ENCODE results near the gene PPIH. TPM values are rescaled to one million over a fixed set of nuclear protein-coding genes. Genes with fewer than 3 reads are reported as not detected.

The PPIH gene
- total and polyA plus RNA-seq, 2 of the 13 experiments (the other 11 are each of a cell fraction or from before 2014, with no cell fraction given) = 29.9 to 72.6 TPM

DNA sequence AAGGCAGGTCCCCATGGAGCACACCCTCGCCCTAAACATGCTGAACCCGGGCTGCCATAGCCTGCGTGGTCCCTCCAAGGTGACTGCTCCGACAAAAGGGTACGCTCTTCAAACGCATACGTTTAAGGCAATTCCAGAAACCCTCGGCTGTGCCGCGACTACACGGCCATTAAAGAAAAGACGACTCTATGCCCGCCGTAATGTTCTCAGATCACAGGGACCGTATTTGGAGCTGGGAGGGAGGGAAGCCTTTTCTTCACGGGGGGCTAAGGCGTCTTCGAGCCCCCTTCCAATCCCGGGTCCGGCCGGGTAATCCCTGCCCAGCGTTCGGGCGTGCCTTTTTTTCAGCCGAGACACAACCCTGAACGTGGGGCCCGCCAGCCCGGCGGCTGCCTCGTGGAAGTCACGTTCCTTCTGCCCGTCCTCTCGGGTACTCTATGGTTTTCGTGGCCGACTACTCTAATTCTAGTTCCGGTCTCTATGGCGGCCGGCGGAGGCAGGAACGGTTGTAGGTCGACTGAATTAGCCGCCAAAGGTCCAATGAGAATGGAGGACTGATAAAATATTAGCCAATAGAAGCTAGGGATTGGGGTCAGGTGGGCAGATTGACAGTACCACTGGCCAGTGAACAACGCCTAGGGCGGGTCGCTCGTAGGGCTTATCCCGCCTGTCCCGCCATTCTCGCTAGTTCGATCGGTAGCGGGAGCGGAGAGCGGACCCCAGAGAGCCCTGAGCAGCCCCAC lies 23.7 kb downstream of the PPIH start, which contains the start of gene YBX1 (continued):
- no peak for TF ChIP-seq SYNCRIP (IDR thresholded peaks at IDR 0.05; ENCODE audit: insufficient read depth, low read depth, low read length)
- TF ChIP-seq MYNN (CRISPR knock-in tag; IDR thresholded peaks at IDR 0.05; ENCODE audit: low read depth) = no peak
- no peak for TF ChIP-seq FOXK1 (CRISPR knock-in tag; IDR thresholded peaks at IDR 0.05; ENCODE audit: borderline replicate concordance, low read depth)
- TF ChIP-seq RELA (CRISPR knock-in tag; IDR thresholded peaks at IDR 0.05) = no peak
- TF ChIP-seq, protein P1, sequence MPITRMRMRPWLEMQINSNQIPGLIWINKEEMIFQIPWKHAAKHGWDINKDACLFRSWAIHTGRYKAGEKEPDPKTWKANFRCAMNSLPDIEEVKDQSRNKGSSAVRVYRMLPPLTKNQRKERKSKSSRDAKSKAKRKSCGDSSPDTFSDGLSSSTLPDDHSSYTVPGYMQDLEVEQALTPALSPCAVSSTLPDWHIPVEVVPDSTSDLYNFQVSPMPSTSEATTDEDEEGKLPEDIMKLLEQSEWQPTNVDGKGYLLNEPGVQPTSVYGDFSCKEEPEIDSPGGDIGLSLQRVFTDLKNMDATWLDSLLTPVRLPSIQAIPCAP (CRISPR knock-in tag; IDR thresholded peaks at IDR 0.05; ENCODE audit: low read depth) = no peak
- TF ChIP-seq SKI (IDR thresholded peaks at IDR 0.05; ENCODE audit: partially characterized antibody) = peak; percentile 16
- TF ChIP-seq MXI1 (IDR thresholded peaks at IDR 0.05; ENCODE audit: borderline replicate concordance, low read depth, low read length) = peak; percentile 86; the same call in 1 of the 3 replicates
- TF ChIP-seq ZNF550 (CRISPR knock-in tag; IDR thresholded peaks at IDR 0.05; ENCODE audit: borderline replicate concordance) = no peak
- peak; percentile 69; the same call in 1 of the 2 replicates for TF ChIP-seq ZNF839 (CRISPR knock-in tag; IDR thresholded peaks at IDR 0.05; ENCODE audit: borderline replicate concordance)
- TF ChIP-seq ZNF660 (CRISPR knock-in tag; IDR thresholded peaks at IDR 0.05; ENCODE audit: borderline replicate concordance, low read depth) = no peak
- TF ChIP-seq MEIS1 (CRISPR knock-in tag; IDR thresholded peaks at IDR 0.05; ENCODE audit: borderline replicate concordance) = peak; percentile 57; the same call in 1 of the 2 replicates
- TF ChIP-seq SOX5 (CRISPR knock-in tag; IDR thresholded peaks at IDR 0.05; ENCODE audit: borderline replicate concordance) = no peak; the same call in 1 of the 2 replicates
- TF ChIP-seq KAT2B (IDR thresholded peaks at IDR 0.05; ENCODE audit: borderline replicate concordance, low read depth, low read length) = no peak
- TF ChIP-seq AGO1 (IDR thresholded peaks at IDR 0.05; ENCODE audit: low read depth, low read length, poor library complexity, severe bottlenecking) = peak; percentile 39
- no peak for TF ChIP-seq ARNT2 (CRISPR knock-in tag; IDR thresholded peaks at IDR 0.05; ENCODE audit: low read depth)
- peak; percentile 87 for TF ChIP-seq POLR2AphosphoS5 (IDR thresholded peaks at IDR 0.05; ENCODE audit: low read depth, low read length)
- TF ChIP-seq, protein P2, sequence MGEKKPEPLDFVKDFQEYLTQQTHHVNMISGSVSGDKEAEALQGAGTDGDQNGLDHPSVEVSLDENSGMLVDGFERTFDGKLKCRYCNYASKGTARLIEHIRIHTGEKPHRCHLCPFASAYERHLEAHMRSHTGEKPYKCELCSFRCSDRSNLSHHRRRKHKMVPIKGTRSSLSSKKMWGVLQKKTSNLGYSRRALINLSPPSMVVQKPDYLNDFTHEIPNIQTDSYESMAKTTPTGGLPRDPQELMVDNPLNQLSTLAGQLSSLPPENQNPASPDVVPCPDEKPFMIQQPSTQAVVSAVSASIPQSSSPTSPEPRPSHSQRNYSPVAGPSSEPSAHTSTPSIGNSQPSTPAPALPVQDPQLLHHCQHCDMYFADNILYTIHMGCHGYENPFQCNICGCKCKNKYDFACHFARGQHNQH (CRISPR knock-in tag; IDR thresholded peaks at IDR 0.05) = peak; percentile 80
- no peak for TF ChIP-seq ATM (IDR thresholded peaks at IDR 0.05; ENCODE audit: borderline replicate concordance)
- TF ChIP-seq CHD2 (IDR thresholded peaks at IDR 0.05; ENCODE audit: low read depth, low read length) = peak; percentile 64; the same call in 1 of the 2 replicates
- TF ChIP-seq ZNF589 (CRISPR knock-in tag; conservative IDR thresholded peaks at IDR 0.05) = peak; percentile 73; the same call in 1 of the 2 replicates
- no peak for TF ChIP-seq FOXM1 (CRISPR knock-in tag; IDR thresholded peaks at IDR 0.05)
- TF ChIP-seq CBX5 (CRISPR knock-in tag; IDR thresholded peaks at IDR 0.05; ENCODE audit: borderline replicate concordance) = no peak
- no peak for TF ChIP-seq ZFP90 (CRISPR knock-in tag; IDR thresholded peaks at IDR 0.05; ENCODE audit: borderline replicate concordance)
- no peak for TF ChIP-seq ZNF75D (CRISPR knock-in tag; IDR thresholded peaks at IDR 0.05; ENCODE audit: borderline replicate concordance)
- TF ChIP-seq, protein P3, sequence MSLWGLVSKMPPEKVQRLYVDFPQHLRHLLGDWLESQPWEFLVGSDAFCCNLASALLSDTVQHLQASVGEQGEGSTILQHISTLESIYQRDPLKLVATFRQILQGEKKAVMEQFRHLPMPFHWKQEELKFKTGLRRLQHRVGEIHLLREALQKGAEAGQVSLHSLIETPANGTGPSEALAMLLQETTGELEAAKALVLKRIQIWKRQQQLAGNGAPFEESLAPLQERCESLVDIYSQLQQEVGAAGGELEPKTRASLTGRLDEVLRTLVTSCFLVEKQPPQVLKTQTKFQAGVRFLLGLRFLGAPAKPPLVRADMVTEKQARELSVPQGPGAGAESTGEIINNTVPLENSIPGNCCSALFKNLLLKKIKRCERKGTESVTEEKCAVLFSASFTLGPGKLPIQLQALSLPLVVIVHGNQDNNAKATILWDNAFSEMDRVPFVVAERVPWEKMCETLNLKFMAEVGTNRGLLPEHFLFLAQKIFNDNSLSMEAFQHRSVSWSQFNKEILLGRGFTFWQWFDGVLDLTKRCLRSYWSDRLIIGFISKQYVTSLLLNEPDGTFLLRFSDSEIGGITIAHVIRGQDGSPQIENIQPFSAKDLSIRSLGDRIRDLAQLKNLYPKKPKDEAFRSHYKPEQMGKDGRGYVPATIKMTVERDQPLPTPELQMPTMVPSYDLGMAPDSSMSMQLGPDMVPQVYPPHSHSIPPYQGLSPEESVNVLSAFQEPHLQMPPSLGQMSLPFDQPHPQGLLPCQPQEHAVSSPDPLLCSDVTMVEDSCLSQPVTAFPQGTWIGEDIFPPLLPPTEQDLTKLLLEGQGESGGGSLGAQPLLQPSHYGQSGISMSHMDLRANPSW (CRISPR knock-in tag; IDR thresholded peaks at IDR 0.05; ENCODE audit: borderline replicate concordance) = no peak
- TF ChIP-seq ARHGAP35 (CRISPR knock-in tag; IDR thresholded peaks at IDR 0.05; ENCODE audit: borderline replicate concordance) = no peak
